Tibial nerve (tissue), 4 donors: Measurements from ENCODE around the gene TTC21B. TPM values are rescaled to one million over a fixed set of nuclear protein-coding genes. Genes with fewer than 3 reads are reported as not detected.

Experiments used
- DNase-seq, 2 donors: peaks; one replicate each; pipeline ENCODE4 v3.0.0-alpha.2; 2019; ENCODE audit warnings: low spot score in 2 of 2
- H3K27ac ChIP-seq, 4 donors: fragments of 200-600 bp; sonication (generic) in 3 of 4; one replicate each; pipeline ENCODE4 v1.5.1; 2017 to 2019; ENCODE audit warnings: mild to moderate bottlenecking in 1 of 4
- H3K27me3 ChIP-seq, 2 donors: fragments of 200-600 bp; sonication (generic) in 1 of 2; one replicate each; pipeline versions ENCODE4 v1.5.1 to v1.6.0; 2017 to 2019
- H3K36me3 ChIP-seq, 3 donors: fragments of 200-600 bp; sonication (generic); one replicate each; pipeline ENCODE4 v1.5.1; 2018 to 2019
- H3K4me1 ChIP-seq, 4 donors: fragments of 200-600 bp; sonication (generic) in 3 of 4; one replicate each; pipeline ENCODE4 v1.5.1; 2017 to 2019
- H3K4me3 ChIP-seq, 4 donors: fragments of 200-600 bp; sonication (generic) in 3 of 4; one replicate each; pipeline ENCODE4 v1.5.1; 2017 to 2019; ENCODE audit warnings: mild to moderate bottlenecking in 1 of 4, moderate library complexity in 1 of 4
- H3K9me3 ChIP-seq, 4 donors: fragments of 200-600 bp; sonication (generic) in 3 of 4; one replicate each; pipeline ENCODE4 v1.5.1; 2017 to 2019
- CTCF ChIP-seq, 5 experiments: fragments of 200-600 bp in 3 of 5; fragments of 450-650 bp in 2 of 5; sonication (generic) in 3 of 5; IDR thresholded peaks; one replicate each; pipeline ENCODE4 v1.5.1; 2016 to 2019; ENCODE audit warnings: antibody characterized with exemption in 5 of 5, mild to moderate bottlenecking in 3 of 5, moderate library complexity in 2 of 5
- EP300 ChIP-seq, 2 donors: sonication (generic); formaldehyde crosslinking; IDR thresholded peaks; one replicate each; pipeline ENCODE4 v1.6.1; 2017; ENCODE audit warnings: antibody characterized with exemption in 2 of 2, mild to moderate bottlenecking in 1 of 2
- POLR2A ChIP-seq, 2 donors: fragments of 450-650 bp; IDR thresholded peaks; one replicate each; pipeline ENCODE4 v1.6.1; 2017; ENCODE audit warnings: antibody characterized with exemption in 2 of 2, mild to moderate bottlenecking in 2 of 2, moderate library complexity in 2 of 2
- WGBS, 2 donors: methylation state at CpG; one replicate each; pipeline ENCODE4 v1.1.5; 2018; 5-methylcytosine and 5-hydroxymethylcytosine counted together
- total RNA-seq, 4 donors: library from RNA; depleted of rRNA; stranded (reverse); fragments of >200 nt; gene quantifications; one replicate each; pipeline ENCODE4 v1.1.0, GENCODE V29; 2016

TTC21B gene
- total RNA-seq, 4 donors from 2014 or later = 39.6 to 58.8 (median 55.9) TPM

GRCh38 chr2:165902934-165903333 lies 50.6 kb downstream of the TTC21B start:
- H3K4me3 ChIP-seq = no peak overlapping the region
- H3K27ac ChIP-seq = peak overlapping the region in 2 of 4 donors; percentile 67 to 79
- no peaks in the 10 kb centered on the region for H3K9me3 ChIP-seq
- no peak for DNase-seq
- peaks cover 0 to 48% (median 0%) of the 10 kb centered on the region in 3 donors for H3K36me3 ChIP-seq
- TF ChIP-seq CTCF (IDR thresholded peaks at IDR 0.05) = peak in 1 of 5 experiments; percentile 13
- no peak for TF ChIP-seq EP300 (IDR thresholded peaks at IDR 0.05)
- no peak for TF ChIP-seq POLR2A (IDR thresholded peaks at IDR 0.05)
- H3K27me3 ChIP-seq = no peaks in the 10 kb centered on the region
- H3K4me1 ChIP-seq = peaks cover 0 to 35% (median 11%) of the 10 kb centered on the region in 4 donors

- no peak for DNase-seq
- H3K9me3 ChIP-seq = no peaks in the 10 kb centered on the region
- no peak for TF ChIP-seq POLR2A (IDR thresholded peaks at IDR 0.05)
- TF ChIP-seq EP300 (IDR thresholded peaks at IDR 0.05) = no peak
- no peak for TF ChIP-seq CTCF (IDR thresholded peaks at IDR 0.05)
- no peaks in the 10 kb centered on the region for H3K27me3 ChIP-seq
- H3K4me1 ChIP-seq = peaks cover 0 to 43% (median 11%) of the 10 kb centered on the region in 4 donors
- 66 to 72% methylated on average over 7 of the region's 7 CpGs for WGBS, 2 donors
- no peak overlapping the region for H3K4me3 ChIP-seq
- no peak overlapping the region for H3K27ac ChIP-seq
- peaks cover 0 to 51% (median 0%) of the 10 kb centered on the region in 3 donors for H3K36me3 ChIP-seq
Measured at GRCh38 chr2:165901620-165902298, 51.8 kb downstream of the TTC21B start.

- Histone ChIP-seq H3K4me3 (no peak overlapping the region), H3K9me3 (no peaks in the 10 kb centered on the region), H3K36me3 (peaks cover 0 to 52% (median 0%) of the 10 kb centered on the region in 3 donors), H3K27ac (no peak overlapping the region), H3K4me1 (peaks cover 0 to 43% (median 11%) of the 10 kb centered on the region in 4 donors), H3K27me3 (no peaks in the 10 kb centered on the region)
- TF ChIP-seq CTCF (IDR thresholded peaks at IDR 0.05) (no peak), POLR2A (IDR thresholded peaks at IDR 0.05) (no peak), EP300 (IDR thresholded peaks at IDR 0.05) (no peak)
- DNase-seq = no peak
- WGBS, 2 donors = 40 to 45% methylated on average over 2 of the region's 2 CpGs
Measured at GRCh38 chr2:165899311-165899710, 54.3 kb downstream of the TTC21B start.

- peaks cover 0 to 42% (median 11%) of the 10 kb centered on the region in 4 donors for H3K4me1 ChIP-seq
- H3K27ac ChIP-seq = no peak overlapping the region
- DNase-seq = no peak
- TF ChIP-seq POLR2A (IDR thresholded peaks at IDR 0.05) (no peak), EP300 (IDR thresholded peaks at IDR 0.05) (no peak), CTCF (IDR thresholded peaks at IDR 0.05) (no peak)
- no peaks in the 10 kb centered on the region for H3K9me3 ChIP-seq
- no peaks in the 10 kb centered on the region for H3K27me3 ChIP-seq
- 73 to 77% methylated on average over 4 of the region's 4 CpGs for WGBS, 2 donors
- no peak overlapping the region for H3K4me3 ChIP-seq
- H3K36me3 ChIP-seq = peaks cover 0 to 58% (median 0%) of the 10 kb centered on the region in 3 donors
Measured at GRCh38 chr2:165898381-165898780, 55.2 kb downstream of the TTC21B start.

GRCh38 chr2:165897726-165898125 lies 55.9 kb downstream of the TTC21B start:
- Histone ChIP-seq H3K27ac (no peak overlapping the region), H3K27me3 (no peaks in the 10 kb centered on the region), H3K9me3 (no peaks in the 10 kb centered on the region), H3K4me1 (peaks cover 0 to 35% (median 10%) of the 10 kb centered on the region in 4 donors), H3K36me3 (peaks cover 0 to 64% (median 0%) of the 10 kb centered on the region in 3 donors), H3K4me3 (no peak overlapping the region)
- TF ChIP-seq POLR2A (IDR thresholded peaks at IDR 0.05) (no peak), CTCF (IDR thresholded peaks at IDR 0.05) (no peak), EP300 (IDR thresholded peaks at IDR 0.05) (no peak)
- no peak for DNase-seq
- 29 to 33% methylated on average over 5 of the region's 5 CpGs for WGBS, 2 donors
